Fibroblast of villous mesenchyme (primary cell): ENCODE results near the gene OSBPL10. TPM values are rescaled to one million over a fixed set of nuclear protein-coding genes. Genes with fewer than 3 reads are reported as not detected.

Experiments used
- DNase-seq: peaks from one replicate; pipeline ENCODE4 v3.0.0-alpha.2; 2010; ENCODE audit warnings: low read depth
- H3K4me3 ChIP-seq: 2 replicates; pipeline ENCODE4 v1.5.1; 2011; ENCODE audit warnings: low read depth, mild to moderate bottlenecking, low read length
- total RNA-seq: library from RNA; depleted of rRNA; stranded (reverse); fragments of >200 nt; gene quantifications from 2 replicates; pipeline ENCODE4 v1.2.3, GENCODE V29; 2012
- TF ChIP-seq, protein P1 (sequence below): IDR thresholded peaks from 2 replicates; pipeline ENCODE4 v1.5.1; 2012; ENCODE audit warnings: low read depth, mild to moderate bottlenecking, low read length; ENCODE audit not compliant: insufficient read depth

OSBPL10 gene
- total RNA-seq, 1 donor, result 7.3 TPM

DNA sequence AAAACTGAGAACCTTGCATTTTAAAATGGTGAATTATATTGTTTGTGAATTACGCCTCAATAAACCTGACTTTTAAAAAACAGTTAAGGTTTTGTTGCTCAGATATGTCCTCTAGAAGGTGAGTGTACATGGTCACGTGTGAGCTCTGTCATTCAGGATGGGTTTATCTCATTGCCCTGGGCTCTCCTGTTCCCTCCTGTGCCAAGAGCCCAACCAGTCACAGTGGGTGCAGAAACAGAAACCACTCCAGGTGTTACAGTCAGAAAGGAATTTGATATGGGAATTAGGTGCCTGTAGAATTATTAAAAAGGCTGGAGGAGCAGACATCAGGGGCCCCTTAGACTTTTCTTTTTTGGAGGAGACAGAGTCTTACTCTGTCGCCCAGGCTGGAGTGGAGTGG lies 252.0 kb downstream of the OSBPL10 start:
- no peak overlapping the region for H3K4me3 ChIP-seq
- TF ChIP-seq, protein P1, sequence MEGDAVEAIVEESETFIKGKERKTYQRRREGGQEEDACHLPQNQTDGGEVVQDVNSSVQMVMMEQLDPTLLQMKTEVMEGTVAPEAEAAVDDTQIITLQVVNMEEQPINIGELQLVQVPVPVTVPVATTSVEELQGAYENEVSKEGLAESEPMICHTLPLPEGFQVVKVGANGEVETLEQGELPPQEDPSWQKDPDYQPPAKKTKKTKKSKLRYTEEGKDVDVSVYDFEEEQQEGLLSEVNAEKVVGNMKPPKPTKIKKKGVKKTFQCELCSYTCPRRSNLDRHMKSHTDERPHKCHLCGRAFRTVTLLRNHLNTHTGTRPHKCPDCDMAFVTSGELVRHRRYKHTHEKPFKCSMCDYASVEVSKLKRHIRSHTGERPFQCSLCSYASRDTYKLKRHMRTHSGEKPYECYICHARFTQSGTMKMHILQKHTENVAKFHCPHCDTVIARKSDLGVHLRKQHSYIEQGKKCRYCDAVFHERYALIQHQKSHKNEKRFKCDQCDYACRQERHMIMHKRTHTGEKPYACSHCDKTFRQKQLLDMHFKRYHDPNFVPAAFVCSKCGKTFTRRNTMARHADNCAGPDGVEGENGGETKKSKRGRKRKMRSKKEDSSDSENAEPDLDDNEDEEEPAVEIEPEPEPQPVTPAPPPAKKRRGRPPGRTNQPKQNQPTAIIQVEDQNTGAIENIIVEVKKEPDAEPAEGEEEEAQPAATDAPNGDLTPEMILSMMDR, result no peak

DNA sequence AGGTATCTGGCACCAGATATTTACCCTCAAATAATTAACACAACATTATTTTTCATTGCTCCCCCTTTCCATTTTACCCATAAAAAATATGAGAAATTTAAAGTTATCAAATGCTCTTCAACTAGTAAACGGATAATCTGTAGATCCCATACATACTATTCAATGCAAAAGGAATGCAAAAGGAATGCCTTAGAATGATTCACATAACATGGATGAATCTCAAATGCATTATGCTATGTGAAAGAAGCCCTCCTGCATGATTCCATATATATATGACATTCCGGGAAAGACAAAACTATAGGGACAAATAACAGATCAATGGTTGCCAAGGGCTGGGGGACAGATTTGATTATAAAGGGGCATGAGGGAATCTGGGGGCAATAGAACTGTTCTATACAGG lies 252.7 kb downstream of the OSBPL10 start:
- TF ChIP-seq, protein P1, result no peak
- DNase-seq, result no peak
- H3K4me3 ChIP-seq, result no peak overlapping the region

More for the DNA sequence above, 252.0 kb downstream of the OSBPL10 start:
- no peak for DNase-seq

DNA sequence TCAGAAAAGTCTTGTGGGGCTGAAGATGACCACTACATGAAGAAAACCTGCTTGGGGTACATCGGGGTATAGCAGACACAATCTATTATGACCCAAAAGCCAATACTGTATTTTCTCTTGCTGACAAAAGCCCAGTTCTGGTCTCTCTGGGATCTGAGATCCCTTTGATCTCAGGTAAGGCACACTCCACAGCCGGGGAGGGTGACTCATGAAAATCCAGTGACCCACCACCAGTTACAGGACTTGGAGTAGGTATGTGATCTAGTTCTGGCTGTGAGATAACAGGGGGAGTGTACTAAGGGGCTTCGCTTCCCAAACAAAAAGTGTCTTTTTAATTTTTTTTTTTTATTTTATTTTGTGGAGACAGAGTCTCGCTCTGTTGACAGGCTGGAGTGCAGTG lies 255.1 kb downstream of the OSBPL10 start:
- DNase-seq, result no peak
- TF ChIP-seq, protein P1, result no peak
- no peak overlapping the region for H3K4me3 ChIP-seq

DNA sequence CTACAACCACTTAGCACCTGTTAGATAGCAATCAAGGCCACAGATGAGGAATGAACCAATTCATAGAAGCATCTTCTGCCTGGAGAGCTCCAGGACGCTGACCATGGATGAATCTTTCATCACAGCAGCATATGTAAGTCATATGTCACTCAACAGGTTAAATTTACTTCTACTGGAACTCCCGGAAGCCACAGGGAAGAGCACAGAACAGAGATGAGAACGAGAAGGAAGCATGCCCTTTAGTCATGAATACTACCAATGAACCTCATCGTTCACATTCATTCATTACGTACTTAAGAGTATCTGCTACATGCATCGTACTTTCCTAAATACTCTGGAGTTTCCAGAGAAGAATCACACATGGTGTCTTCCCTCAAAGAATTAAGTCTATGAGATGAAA lies 255.5 kb downstream of the OSBPL10 start:
- no peak overlapping the region for H3K4me3 ChIP-seq
- DNase-seq, result no peak
- TF ChIP-seq, protein P1, result no peak

DNA sequence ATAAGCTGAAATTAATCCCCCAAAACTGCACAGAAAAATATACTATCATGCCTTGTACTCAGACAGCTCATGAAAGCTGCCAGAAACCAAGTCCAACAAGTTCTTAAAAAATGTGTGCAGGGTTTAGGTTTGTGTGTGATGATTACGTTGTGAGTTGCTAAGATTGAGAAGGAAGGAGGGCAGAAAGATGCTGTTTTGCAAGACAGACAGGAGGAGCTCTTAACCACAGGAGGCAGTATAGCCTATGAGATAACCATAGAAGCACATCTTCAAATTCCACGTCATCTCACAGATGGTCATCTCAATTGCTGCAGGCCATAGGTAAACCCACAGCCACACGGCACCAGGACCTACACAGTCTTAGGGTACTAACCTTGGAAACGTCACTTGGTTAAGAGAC lies 256.4 kb downstream of the OSBPL10 start:
- TF ChIP-seq, protein P1, result peak; percentile 50
- H3K4me3 ChIP-seq, result no peak overlapping the region
- DNase-seq, result peak; percentile 58

DNA sequence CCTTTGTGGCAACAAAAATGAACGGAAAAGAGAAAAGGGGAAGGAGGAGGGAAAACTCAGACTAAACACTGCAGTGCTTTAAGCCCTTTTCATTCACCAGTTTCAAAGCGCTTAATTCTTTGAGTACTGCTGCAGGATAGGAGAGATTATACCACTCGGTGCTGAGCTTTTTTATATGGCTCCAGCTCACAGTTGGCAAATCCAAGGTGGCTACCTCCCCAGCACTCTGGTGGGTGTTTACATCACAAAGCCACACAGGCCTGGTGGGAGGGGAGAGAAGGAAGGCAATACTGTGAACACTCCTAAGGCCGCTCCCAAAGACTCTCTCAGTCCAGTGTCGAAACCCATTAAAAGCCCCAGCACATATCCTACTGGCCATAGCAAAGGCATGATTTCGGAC lies 256.9 kb downstream of the OSBPL10 start:
- DNase-seq, result peak; percentile 63
- TF ChIP-seq, protein P1, result no peak
- no peak overlapping the region for H3K4me3 ChIP-seq

DNA sequence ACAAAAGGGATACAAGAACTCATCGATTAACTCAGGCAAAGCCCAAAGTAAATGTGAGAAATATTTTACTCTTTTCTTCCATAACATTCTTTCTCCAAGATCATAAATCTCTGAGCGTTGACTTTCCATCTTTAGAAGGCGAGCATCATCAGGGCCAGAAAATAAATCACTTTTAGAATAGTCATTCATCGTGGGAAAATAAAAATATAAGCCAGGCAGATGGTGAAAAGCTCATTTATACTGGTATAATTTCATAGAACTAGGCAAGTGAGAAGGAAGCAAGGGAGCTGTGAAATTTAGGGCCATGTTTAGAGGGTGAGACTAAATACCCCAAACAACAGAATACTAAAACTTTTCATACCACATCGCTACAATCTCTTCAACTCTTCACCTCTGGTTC lies 257.4 kb downstream of the OSBPL10 start:
- DNase-seq, result no peak
- no peak overlapping the region for H3K4me3 ChIP-seq
- TF ChIP-seq, protein P1, result no peak
